ENCODE data around the gene CORO2B. TPM values are rescaled to one million over a fixed set of nuclear protein-coding genes. Genes with fewer than 3 reads are reported as not detected.
A peak's percentile ranks its signal among the peaks of the same experiment; 100 is the strongest.

The CORO2B gene
- total and polyA plus RNA-seq, 11 donors: 3.0 to 9.1 (median 5.0) TPM

DNA sequence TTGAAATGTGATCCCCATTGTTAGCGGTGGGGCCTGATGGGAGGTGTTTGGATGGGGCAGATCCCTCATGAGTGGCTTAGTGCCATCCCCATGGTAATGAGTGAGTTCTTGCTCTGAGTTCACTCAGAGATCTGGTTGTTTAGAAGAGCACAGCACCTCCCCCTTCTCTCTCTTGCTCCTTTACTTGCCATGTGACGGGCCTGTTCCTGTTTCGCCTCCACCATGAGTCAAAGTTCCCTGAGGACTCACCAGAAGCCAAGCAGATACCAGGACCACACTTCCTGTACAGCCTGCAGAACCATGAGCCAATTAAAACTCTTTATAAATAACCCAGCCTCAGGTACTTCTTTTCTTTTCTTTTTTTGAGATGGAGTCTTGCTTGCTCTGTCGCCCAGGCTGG is 195.3 kb downstream of the CORO2B start:
- Histone ChIP-seq H3K27me3 (no peaks in the 10 kb centered on the region), H3K27ac (peak overlapping the region in 1 of 12 donors; percentile 35), H3K4me3 (no peak overlapping the region), H3K36me3 (peaks cover 0 to 19% (median 18%) of the 10 kb centered on the region in 9 donors), H3K9me3 (peaks cover 0 to 3% (median 0%) of the 10 kb centered on the region in 12 donors), H3K4me1 (peaks cover 0 to 35% (median 22%) of the 10 kb centered on the region in 12 donors)
- DNase-seq (no peak), ATAC-seq (no peak)
- 93 to 95% (median 93%) methylated on average over 4 of the region's 4 CpGs for WGBS, 4 donors
- intact Hi-C loops (cut with DNase I): no loop called here
- TF ChIP-seq, protein P1, sequence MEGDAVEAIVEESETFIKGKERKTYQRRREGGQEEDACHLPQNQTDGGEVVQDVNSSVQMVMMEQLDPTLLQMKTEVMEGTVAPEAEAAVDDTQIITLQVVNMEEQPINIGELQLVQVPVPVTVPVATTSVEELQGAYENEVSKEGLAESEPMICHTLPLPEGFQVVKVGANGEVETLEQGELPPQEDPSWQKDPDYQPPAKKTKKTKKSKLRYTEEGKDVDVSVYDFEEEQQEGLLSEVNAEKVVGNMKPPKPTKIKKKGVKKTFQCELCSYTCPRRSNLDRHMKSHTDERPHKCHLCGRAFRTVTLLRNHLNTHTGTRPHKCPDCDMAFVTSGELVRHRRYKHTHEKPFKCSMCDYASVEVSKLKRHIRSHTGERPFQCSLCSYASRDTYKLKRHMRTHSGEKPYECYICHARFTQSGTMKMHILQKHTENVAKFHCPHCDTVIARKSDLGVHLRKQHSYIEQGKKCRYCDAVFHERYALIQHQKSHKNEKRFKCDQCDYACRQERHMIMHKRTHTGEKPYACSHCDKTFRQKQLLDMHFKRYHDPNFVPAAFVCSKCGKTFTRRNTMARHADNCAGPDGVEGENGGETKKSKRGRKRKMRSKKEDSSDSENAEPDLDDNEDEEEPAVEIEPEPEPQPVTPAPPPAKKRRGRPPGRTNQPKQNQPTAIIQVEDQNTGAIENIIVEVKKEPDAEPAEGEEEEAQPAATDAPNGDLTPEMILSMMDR (IDR thresholded peaks at IDR 0.05): no peak
- TF ChIP-seq POLR2A (IDR thresholded peaks at IDR 0.05): no peak

DNA sequence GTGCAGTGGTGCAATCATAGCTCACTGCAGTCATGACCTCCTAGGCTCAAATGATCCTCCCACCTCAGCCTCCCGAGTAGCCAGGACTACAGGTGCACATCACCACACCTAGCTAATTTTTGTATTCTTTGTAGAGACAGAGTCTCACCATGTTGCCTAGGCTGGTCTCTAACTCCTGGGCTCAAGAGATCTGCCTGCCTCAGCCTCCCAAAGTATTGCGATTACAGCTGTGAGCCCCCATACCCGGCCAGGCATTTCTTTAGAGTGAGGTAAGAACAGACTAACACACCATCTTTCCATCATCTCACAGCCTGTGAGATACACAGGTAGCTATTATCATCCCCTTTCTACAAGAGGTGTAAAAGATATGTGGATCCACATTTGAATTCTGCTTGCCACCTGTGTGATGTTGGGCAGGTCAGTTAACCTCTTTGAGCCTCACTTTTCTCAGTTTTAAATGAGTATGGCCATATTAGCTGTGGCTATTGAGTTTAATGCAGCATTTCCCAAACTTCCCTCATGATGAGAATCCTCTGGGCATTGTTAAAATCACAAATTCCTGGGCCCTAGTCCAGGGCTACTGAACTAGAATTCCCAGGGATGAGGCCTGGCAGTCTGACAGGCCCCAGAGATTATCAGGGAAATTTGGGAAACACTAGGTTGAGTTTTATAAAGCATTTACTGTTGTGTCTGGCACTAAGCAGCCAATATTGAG is 195.9 kb downstream of the CORO2B start:
- no peak overlapping the region for H3K4me3 ChIP-seq
- WGBS, 4 donors: 80 to 91% (median 83%) methylated on average over 3 of the region's 3 CpGs
- intact Hi-C loops (cut with DNase I): loop anchor here in 2 of 10 donors (5.0 kb wide), 2 partner anchors 42 to 43 kb away; no protein-coding TSS in a partner anchor
- peak in 2 of 4 donors; percentile 33 to 47 for ATAC-seq
- no peaks in the 10 kb centered on the region for H3K27me3 ChIP-seq
- peak in 2 of 5 donors; percentile 54 to 58 for DNase-seq
- H3K9me3 ChIP-seq: peaks cover 0 to 3% (median 0%) of the 10 kb centered on the region in 12 donors
- TF ChIP-seq, protein P1 (IDR thresholded peaks at IDR 0.05): no peak
- no peak for TF ChIP-seq POLR2A (IDR thresholded peaks at IDR 0.05)
- H3K27ac ChIP-seq: peak overlapping the region in 10 of 12 donors; percentile 35 to 89 (median 66)
- H3K36me3 ChIP-seq: peaks cover 0 to 25% (median 24%) of the 10 kb centered on the region in 9 donors
- peaks cover 0 to 35% (median 22%) of the 10 kb centered on the region in 12 donors for H3K4me1 ChIP-seq

DNA sequence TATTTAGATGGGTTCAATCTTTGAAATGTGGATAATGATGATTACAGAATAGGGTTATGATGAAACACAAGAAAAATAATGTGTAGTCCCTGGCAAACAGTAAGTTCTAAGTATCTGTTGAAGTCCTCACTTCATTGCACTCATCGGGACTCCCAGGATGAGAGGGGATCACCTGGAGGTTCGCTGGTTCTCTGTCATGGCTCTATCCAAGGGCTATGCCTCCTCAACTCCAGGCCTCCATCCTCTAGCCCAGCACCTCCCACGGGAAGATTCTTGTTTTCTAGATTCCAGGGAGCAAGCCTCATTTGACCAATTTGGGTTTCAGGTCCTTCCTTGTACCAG is 196.4 kb downstream of the CORO2B start:
- DNase-seq (no peak), ATAC-seq (peak in 2 of 4 donors; percentile 6 to 30)
- Histone ChIP-seq H3K27me3 (no peaks in the 10 kb centered on the region), H3K9me3 (peaks cover 0 to 3% (median 0%) of the 10 kb centered on the region in 12 donors), H3K27ac (peak overlapping the region in 10 of 12 donors; percentile 35 to 89 (median 66)), H3K36me3 (peaks cover 0 to 30% (median 27%) of the 10 kb centered on the region in 9 donors), H3K4me3 (no peak overlapping the region), H3K4me1 (peaks cover 0 to 35% (median 22%) of the 10 kb centered on the region in 12 donors)
- TF ChIP-seq, protein P1 (IDR thresholded peaks at IDR 0.05): no peak
- no peak for TF ChIP-seq POLR2A (IDR thresholded peaks at IDR 0.05)
- intact Hi-C loops (cut with DNase I): loop anchor here in 2 of 10 donors (5.0 kb wide), 2 partner anchors 42 to 43 kb away; no protein-coding TSS in a partner anchor
- 78 to 100% (median 83%) methylated on average over 2 to 3 of the region's 3 CpGs for WGBS, 4 donors
